GM18508 (cell line): ENCODE measurements around the gene MT1B.

Experiments used
- ATAC-seq: cut with Tn5 transposase; IDR thresholded peaks from one replicate; pipeline ENCODE4 v1.9.1; 2021; ENCODE audit warnings: moderate number of reproducible peaks; ENCODE audit not compliant: insufficient read depth, unreplicated experiment

Gene MT1B

DNA sequence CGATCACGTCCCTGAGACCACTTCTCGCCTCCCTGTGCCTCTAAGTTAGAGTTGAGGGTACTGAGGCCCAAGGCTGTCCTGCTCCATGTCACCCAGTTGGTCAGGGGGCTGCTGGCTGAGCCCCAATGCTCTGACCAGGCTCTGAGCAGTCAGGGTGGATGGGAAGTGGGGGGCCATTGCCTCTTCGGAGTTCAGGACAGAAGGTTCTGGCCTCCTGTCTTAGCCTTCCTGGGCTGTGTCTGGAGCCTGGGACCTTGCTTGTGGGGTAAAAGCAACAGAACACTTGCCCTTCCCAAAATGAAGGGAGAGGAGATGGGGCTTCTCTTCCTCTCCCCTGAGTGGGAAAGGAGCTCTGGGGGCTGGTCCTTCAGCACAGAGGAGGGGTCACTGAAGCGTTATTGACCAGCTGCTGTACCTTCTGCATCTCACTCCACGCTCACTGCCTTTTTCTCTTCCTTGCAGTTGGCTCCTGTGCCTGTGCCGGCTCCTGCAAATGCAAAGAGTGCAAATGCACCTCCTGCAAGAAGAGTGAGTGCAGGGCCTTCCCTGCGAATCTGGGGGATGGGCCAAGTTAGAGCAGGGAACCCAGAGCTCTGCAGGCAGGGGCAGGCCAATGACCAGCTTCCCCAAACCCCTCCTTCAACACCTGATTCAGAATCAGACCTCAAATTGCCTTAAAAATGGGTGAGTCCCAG lies 31.2 kb downstream of the MT1B start:
- no peak for ATAC-seq

DNA sequence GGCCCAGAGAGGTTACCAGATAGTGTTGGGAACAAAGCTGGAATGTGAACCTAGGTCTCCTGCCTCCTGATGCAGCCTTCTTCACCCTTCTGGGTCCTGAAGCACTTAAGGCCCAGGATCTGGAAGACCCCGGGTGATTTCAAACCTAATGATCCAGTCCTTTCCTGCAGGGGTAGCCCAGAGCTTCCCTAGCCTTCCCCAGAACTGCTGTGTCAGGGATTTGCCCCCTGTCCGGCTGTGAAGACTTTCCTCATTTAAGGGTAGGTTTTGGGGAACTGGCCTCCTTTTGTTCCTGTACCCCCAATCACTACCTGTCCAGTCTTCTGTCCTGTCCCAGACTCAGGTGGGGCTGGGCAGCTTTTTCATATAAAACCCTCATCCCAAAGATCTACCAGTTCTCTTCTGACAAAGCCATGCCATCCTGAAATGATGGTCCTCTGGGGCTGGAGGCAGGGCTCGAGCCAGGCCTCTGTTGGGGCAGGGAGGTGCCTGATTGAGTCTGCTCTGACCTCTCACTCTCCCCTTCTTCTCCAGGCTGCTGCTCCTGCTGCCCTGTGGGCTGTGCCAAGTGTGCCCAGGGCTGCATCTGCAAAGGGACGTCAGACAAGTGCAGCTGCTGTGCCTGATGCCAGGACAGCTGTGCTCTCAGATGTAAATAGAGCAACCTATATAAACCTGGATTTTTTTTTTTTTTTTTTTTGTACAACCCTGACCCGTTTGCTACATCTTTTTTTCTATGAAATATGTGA lies 31.9 kb downstream of the MT1B start:
- ATAC-seq: no peak

DNA sequence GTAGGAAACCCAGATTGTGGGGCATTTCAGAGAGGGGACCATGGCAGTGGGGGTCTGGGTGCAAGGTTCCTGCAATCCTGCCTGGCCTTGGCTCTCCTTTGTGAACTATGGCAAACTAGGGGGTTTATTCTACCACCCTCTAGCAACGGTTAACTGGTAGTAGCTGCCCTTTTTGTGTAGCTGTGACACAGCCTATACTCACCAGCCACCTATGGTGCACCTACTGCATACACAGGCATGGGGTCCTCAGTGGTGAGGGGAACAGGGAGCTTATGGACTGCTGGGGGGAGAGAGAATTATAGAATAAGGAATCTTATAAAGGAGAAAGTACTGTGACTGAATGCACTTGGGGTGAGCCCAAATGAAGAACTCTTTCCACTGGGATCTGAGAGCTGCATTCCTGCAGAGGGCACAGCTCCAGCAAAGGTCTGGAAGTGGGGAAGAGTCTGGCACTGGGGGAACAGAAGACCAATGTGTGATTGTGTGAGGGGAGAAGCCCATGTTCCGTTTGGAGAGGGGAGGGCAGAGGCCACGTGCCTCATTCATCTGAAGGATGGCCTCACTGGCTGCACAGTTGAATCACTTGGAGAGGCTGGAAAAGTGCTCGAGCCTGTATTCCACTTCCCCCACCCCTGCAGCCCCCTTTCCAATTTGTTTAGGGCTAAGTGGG lies 32.7 kb downstream of the MT1B start:
- no peak for ATAC-seq

DNA sequence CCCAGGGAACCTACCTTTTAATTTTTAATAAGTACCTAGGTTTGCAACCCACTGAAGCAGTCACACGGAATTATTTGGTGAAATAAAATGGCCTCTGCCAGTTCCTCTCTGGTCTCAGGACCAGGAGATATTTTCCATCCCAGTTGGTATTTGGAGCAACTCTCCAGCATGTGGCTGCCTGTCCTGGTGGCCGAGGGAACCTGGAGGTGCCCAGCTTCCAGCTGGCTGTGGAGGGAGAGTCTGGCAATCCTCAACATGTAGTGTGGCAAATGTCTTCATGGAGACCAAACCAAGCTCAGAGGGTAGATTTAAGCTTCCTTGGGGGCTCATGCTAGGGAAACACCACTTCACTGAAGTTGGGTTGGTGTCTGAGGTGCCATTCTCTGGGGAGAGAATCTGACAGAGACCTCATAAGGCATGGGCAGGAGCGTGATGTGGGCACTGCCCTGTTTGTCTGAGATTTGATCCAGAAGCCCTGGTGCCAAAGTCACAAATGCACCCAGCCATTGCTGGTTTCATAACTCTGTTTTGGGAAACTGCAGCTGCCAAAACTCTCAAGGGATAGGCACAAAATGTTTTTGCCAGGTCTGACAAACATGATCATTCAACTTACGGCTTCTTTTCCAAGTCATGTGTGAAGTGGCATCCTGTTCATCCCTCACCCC lies 33.4 kb downstream of the MT1B start:
- ATAC-seq: no peak

DNA sequence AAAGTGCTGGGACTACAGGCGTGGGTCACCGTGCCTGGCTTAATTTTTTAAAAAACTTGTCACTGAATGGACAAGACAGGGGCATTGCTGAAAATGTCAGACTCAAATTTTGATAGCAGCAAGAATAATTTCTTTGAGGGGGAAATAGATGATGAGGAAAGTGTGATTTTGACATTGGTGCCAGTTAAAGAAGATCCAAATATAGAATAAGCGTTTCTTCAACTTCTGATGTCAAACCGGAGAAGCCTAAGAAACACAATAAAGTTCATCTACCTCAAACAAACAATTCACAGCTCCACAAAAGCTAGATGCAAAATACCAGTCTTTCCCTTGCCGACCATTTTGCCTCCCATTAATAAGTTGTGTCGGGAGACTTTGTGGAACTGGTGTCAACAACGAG lies 35.1 kb downstream of the MT1B start:
- no peak for ATAC-seq

DNA sequence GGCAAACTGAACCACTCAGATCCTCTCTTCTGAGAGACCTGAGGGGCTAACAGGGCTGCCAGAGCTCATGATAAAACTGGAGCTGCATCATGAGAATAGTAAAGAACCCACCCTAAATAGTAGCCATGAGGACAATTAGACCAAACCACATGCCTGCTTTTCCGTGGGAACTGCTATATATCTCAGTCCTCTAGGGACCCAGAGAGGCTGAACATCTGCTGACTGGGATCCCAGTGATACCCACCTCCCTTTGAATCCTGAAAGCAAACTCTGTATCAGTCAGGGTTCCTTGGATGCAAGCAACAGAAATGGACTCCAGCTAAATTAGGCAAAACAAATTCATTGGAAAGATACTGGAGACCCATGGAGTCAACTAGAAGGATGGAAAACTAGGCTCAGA lies 37.1 kb downstream of the MT1B start:
- ATAC-seq: no peak

DNA sequence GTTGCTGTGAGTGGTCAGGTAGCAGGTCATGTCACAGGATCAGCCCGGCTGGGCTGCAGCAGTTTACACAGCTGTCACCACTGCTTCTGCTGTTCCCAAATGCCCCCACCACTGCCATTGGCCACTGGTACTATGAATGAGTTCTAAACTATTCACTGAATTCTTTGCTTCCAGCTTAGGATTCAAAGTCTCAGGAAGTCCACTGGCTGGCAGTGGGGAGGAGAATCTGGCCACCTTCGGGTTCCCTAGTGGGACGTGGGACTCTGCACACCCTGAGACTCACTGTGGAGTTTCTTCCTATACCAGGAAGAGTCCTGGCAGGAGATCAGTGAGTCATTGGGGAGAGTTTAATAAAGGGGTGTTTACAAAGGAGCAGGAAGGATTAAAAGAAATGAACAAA lies 37.5 kb downstream of the MT1B start:
- no peak for ATAC-seq

DNA sequence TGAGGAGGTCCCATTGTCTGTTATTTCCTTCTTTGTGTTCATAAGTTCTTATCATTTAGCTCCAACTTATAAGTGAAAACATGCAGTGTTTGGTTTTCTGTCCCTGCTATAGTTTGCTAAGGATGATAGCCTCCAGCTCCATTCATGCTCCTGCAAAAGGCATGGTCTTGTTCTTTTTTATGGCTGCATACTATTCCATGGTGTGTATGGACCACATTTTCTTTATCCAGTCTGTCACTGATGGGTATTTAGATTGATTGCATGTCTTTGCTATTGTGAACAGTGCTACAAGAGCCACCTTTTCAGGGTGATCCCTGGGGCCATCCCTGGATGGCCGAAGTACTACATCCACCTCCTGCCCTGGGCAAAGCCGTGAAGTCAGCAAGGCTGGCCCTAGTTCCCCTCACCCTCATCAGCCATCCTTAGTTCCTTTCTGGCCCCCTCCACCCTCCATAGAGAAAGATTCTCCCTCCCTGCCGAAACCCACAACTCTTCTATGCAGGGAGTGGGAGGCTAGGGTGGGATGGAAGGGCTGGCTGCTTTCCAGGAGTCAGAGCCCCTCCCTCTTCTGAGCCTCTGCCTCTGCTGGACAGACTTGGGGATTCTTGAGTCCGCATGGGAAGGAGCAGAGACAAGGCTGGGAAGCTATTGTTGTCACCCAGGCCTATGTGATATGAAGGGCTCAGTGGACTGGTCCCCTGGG lies 38.9 kb downstream of the MT1B start:
- no peak for ATAC-seq

DNA sequence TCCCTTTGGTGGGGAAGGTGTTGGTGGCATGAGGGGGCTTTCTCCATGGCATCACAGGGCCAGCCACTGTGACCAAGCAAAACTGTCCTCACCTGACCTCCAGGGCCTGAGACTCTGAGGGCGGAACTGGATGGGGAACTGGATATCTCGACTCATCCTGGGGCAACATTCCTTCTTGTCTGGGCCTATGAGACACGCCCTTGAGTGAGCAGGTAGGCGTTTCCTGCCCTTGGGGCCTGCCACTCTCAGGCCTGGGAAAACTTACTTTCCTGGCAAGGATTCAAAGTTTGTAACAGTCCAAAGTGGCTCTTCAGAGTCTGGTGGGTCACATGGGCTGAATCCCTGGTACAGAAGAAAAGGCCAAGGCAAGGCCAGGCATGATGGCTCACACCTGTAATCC lies 40.2 kb downstream of the MT1B start:
- no peak for ATAC-seq

DNA sequence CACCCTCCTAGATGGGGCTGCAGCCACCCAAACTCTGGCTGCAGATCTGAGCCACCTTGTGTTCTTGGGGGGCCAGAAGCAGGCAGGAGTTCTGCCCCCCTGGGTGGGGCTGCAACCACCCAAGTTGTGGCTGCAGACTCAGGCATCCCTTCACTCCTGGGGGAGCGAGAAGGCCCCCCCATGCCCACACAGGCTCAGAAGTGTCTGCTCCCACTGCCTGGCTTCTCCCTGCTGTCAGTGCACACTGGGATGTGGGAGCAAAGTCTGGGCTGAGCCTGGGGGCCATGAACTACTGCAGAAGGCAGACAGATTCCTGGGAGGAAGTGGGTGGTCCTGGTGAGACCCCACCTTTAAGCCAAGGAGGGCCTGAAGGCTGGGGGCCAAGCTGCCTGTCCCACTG lies 43.6 kb downstream of the MT1B start:
- ATAC-seq: no peak

DNA sequence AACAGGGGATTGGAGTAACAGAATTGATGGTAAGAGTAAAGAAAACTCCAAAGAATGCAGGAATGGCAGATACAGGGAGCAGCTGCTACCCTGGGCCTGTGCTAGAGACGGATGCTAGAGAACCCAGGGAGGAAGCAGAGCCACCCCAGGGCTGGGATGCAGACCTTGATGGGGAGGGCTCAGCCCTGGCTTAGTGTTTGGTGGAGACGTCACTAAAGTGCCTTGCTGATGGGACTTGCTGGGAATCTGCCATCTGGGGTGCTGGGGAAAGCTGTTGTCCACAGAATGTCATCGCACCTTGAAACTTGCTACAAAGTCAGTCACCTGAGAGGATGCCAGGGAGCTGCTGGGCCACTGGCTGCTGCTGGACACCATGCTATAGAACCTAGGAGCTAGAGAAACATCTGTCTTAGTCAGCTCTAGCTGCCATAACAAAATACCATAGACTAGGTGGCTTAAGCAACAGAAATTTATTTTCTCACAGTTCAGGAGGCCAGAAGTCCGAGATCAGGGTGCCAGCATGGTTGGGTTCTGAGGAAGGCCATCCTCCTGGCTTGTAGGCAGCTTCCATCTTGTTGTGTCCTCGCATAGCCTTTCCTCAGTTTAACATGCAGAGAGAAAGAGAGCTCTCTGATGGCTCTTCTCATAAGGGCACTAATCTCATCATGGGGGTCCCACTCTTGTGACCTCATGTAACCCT lies 45.9 kb downstream of the MT1B start:
- no peak for ATAC-seq

DNA sequence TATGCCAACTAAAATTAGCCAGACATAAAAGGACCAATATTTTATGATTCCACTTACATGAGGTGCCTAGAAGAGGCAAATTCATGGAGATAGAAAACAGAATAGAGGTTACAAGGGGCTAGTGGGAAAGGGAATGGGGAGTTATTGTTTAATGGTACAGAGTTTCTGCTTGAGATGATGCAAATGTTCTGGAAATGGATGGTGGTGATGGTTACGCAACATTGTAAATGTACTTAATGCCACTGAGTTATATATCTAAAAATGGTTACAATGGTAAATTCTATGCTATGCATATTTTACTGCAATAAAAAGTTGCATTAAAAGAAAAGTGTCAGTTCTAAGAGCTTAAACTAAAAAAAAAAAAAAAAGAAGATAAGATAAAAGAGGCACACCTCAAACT lies 48.5 kb downstream of the MT1B start:
- ATAC-seq: no peak

DNA sequence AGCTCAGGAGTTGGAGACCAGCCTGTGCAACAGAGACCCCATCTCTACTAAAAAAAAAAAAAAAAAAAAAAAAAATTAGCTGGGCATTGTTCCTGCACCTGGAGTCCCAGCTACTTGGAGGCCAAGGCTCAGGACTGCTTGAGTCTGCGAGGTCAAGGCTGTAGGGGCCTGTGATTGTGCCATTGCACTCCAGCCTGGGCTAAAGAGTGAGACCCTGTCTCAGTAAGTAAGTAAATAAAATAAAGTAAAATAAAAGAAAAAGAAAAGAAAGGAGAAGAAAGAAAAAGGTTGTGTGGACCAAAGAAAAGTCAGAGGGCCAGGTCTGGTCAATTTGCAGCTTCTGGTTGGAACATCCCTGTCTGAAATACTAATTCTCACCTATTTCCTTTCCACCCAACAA lies 48.9 kb downstream of the MT1B start:
- ATAC-seq: no peak

DNA sequence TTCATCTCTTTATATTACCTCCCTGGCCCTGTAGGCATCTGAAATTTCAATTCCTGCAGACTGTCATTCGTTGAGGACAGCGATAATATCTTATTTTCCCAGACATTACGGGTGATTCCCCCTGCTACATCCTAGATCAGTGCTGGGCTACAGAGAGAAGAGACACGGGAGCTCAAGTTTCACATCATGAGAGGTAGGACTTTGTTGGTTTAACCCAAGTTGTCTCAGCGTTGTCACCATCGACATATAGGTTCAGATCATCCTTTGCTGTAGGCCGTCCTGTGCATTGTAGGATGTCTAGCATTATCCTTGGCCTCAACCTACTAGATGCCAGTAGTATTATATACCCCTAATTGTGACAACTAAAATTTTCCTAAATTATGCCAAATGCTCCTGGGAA lies 49.8 kb downstream of the MT1B start:
- no peak for ATAC-seq
